Measurements from ENCODE around the gene NSDHL. TPM values are rescaled to one million over a fixed set of nuclear protein-coding genes. Genes with fewer than 3 reads are reported as not detected.
"Not testable (repeated sequence)": the region's sequence is repeated elsewhere in the genome, so short reads cannot be mapped to it uniquely, and the experiment has no call there.

NSDHL gene
- total RNA-seq, 2 experiments from 2014 or later: 20.0 to 20.6 TPM

DNA sequence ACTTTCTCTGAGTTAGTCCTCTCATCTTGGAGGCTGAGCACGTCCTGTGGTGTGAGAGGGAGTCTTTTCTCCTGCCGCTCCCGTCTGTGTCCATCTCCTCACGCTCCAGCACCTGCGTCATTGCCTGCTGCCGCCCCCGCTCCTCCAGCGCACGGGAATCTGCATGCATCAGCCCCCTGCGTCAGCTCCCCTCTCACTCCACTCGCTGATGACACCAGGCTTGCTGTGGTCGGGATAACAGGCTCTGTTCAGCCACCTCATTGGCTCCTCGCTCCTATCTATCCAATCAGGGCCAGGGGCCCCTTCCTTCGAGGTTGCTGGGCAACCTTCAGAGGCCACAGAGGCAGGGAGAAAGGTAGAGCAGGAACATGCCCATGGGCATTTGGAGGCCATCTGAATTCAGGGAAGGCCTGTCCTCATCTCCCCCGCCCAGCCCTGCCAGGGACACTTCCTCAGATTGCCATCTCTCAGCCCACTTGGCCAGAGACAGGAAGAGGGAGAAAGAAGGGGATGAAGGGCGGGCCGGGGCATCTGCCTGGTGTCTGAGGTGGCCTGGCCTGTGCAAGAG lies 76.3 kb downstream of the NSDHL start:
- H3K27me3 Mint-ChIP-seq: peaks cover 1% of the 10 kb centered on the region
- no peaks in the 10 kb centered on the region for H3K9me3 Mint-ChIP-seq (ENCODE audit: low read depth)
- DNase-seq: no peak
- ChIA-PET CTCF (no interaction called here), POLR2A (no interaction called here)
- no peak overlapping the region for H3K27ac Mint-ChIP-seq
- no peaks in the 10 kb centered on the region for H3K4me1 Mint-ChIP-seq
- no peaks in the 10 kb centered on the region for H3K36me3 Mint-ChIP-seq (ENCODE audit: low read depth)
- intact Hi-C loops (cut with DNase I, micrococcal nuclease): no loop called here
- no peak overlapping the region for H3K4me3 Mint-ChIP-seq
- ATAC-seq: no peak

DNA sequence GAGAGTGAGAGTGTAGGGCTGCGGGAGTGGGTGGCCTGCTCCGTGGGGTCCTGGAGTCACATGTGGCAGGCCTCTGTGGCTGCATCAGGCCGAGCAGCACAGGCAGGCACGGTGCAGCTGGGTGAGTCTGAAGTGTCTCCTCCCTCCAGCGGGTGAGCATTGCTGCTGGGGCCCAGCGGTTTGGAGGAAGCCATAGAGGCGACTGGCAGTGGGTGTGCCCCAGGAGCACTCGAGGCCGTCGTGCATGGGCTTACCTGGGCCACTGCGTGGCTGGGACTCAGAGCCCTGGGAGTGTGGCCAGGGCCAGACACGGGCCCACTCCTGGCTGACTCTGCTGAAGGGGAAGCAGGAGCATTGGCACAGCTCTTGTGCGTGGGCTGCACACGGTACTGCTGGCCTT lies 77.6 kb downstream of the NSDHL start:
- H3K4me1 Mint-ChIP-seq: no peaks in the 10 kb centered on the region
- DNase-seq (no peak), ATAC-seq (no peak)
- no peak overlapping the region for H3K27ac Mint-ChIP-seq
- ChIA-PET CTCF (no interaction called here), POLR2A (no interaction called here)
- H3K27me3 Mint-ChIP-seq: no peaks in the 10 kb centered on the region
- no peaks in the 10 kb centered on the region for H3K9me3 Mint-ChIP-seq (ENCODE audit: low read depth)
- no peak overlapping the region for H3K4me3 Mint-ChIP-seq
- intact Hi-C loops (cut with DNase I, micrococcal nuclease): no loop called here
- H3K36me3 Mint-ChIP-seq (ENCODE audit: low read depth): no peaks in the 10 kb centered on the region

DNA sequence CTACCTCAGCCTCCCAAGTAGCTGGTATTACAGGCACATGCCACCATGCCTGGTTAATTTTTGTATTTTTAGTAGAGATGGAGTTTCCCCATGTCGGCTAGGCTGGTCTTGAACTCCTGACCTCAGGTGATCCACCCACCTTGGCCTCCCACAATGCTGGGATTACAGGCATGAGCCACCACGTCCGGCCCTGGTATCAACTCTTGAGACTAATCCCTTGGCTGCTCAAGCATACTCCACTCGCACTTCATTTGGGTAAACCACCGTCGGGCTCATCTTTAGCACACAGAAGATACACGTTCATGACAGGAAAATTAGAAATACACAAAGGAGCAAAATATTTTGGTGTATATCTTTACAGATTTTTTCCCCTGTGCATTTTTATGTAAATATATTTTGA lies 79.2 kb downstream of the NSDHL start:
- POLR2A ChIA-PET; H3K9me3 Mint-ChIP-seq (ENCODE audit: low read depth); H3K4me1 Mint-ChIP-seq; H3K36me3 Mint-ChIP-seq (ENCODE audit: low read depth); intact Hi-C loops (cut with DNase I, micrococcal nuclease); CTCF ChIA-PET; H3K27ac Mint-ChIP-seq; DNase-seq; H3K27me3 Mint-ChIP-seq; ATAC-seq; H3K4me3 Mint-ChIP-seq: not testable (repeated sequence)

DNA sequence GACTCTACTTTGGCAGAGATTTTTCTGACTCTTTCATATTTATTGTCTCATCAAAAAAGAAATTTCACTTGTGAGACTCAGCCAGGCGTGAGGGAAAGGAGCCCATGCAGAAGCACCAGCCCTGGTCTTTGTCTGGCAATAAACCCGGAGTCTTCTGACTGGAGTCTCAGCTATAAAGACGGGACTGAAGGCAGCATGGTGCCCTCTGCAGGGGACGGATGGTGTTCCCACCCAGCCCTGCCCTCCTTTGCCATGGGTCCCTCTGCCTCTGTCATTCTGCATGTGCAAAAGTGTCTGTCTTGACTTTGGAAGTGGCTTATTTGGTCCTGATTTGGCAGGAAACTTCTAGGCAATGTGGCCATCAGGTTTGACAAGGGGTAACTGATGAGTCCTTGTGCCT lies 81.2 kb downstream of the NSDHL start:
- peak; percentile 16 for ATAC-seq
- H3K4me1 Mint-ChIP-seq: no peaks in the 10 kb centered on the region
- no peaks in the 10 kb centered on the region for H3K27me3 Mint-ChIP-seq

DNA sequence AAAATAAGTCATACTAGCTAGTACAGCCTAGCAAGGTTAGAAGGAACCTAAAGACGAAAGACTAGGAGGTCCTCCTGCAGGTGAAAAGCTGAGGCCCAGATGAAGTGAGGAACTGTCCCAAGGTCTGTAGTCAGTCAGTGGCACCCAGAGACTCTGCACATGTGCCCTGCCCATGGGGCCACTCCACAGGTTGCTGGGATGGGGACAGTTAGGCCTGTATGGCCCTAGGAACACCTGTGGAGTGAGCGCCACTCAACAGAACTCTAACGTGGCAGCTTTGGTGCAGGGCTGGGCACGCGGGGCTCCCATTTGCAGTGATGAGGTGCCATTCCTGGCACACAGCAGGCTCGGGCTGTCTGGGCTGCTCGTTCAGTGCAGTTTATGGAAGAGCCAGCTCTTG lies 81.8 kb downstream of the NSDHL start:
- Mint-ChIP-seq H3K4me1 (no peaks in the 10 kb centered on the region), H3K27me3 (no peaks in the 10 kb centered on the region), H3K4me3 (no peak overlapping the region), H3K36me3 (ENCODE audit: low read depth) (no peaks in the 10 kb centered on the region), H3K9me3 (ENCODE audit: low read depth) (no peaks in the 10 kb centered on the region), H3K27ac (no peak overlapping the region)
- no peak for ATAC-seq
- CTCF ChIA-PET: interaction anchor here (0.5 to 0.7 kb wide), 2 partner anchors 11 to 22 kb away, joined by 3 read pairs; no protein-coding TSS in a partner anchor
- intact Hi-C loops (cut with DNase I, micrococcal nuclease): no loop called here
- POLR2A ChIA-PET: no interaction called here
- no peak for DNase-seq

More for the DNA sequence above, 81.2 kb downstream of the NSDHL start:
- H3K36me3 Mint-ChIP-seq (ENCODE audit: low read depth): no peaks in the 10 kb centered on the region
- no peak overlapping the region for H3K27ac Mint-ChIP-seq
- no peaks in the 10 kb centered on the region for H3K9me3 Mint-ChIP-seq (ENCODE audit: low read depth)
- intact Hi-C loops (cut with DNase I, micrococcal nuclease): no loop called here
- H3K4me3 Mint-ChIP-seq: no peak overlapping the region
- POLR2A ChIA-PET: no interaction called here
- CTCF ChIA-PET: interaction anchor here (0.7 kb wide), 1 partner anchor 21 kb away, joined by 3 read pairs; no protein-coding TSS in a partner anchor
- peak; percentile 29 for DNase-seq

DNA sequence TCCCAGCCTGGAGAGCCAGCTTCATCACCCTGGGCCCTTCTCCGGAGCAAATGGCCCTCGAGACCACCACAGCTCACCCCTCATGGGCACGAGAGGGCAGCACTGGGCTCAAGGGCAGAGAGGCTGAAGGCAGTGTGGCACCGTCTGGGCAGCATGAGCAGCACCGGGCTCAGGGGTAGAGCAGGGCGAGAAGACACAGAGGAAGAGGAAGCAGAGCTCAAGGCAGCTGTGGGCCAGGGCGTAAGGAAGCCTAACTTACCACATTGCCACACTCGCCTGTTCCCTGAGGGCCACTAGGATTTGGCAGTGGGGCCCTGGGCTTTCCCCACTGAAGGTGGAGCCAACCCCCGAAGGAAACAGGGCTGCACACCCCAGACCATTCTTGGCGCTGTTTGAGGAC lies 82.5 kb downstream of the NSDHL start:
- ATAC-seq: no peak
- DNase-seq: no peak
- Mint-ChIP-seq H3K27ac (no peak overlapping the region), H3K27me3 (no peaks in the 10 kb centered on the region), H3K4me1 (no peaks in the 10 kb centered on the region), H3K36me3 (ENCODE audit: low read depth) (no peaks in the 10 kb centered on the region), H3K4me3 (no peak overlapping the region), H3K9me3 (ENCODE audit: low read depth) (no peaks in the 10 kb centered on the region)
- CTCF ChIA-PET: interaction anchor here (0.7 to 0.8 kb wide), 2 partner anchors 14 to 81 kb away, joined by 3 read pairs; no protein-coding TSS in a partner anchor
- intact Hi-C loops (cut with DNase I, micrococcal nuclease): no loop called here
- POLR2A ChIA-PET: no interaction called here

DNA sequence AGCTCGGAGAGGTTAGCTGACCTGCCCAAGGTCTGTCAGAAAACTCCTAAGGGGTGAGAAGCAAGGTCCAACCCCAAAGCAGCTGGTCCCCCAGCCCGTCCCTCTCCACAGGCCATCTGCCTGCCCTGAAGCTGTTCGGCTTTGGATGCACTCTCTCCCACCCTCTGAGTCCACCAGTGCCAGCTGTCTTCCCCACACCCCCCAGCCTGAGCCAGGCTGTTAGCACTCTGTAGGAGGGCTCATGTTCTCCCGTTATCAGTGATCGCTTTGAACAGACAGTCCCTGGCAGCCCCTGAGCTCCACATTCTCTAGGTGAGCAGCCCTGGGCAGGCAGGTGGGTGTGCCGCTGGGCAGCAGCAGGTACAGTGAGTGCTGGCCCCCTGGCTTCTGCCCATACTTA lies 83.0 kb downstream of the NSDHL start:
- H3K4me1 Mint-ChIP-seq: no peaks in the 10 kb centered on the region
- H3K27ac Mint-ChIP-seq: no peak overlapping the region
- CTCF ChIA-PET: interaction anchor here (0.7 kb wide), 1 partner anchor 82 kb away, joined by 3 read pairs; no protein-coding TSS in a partner anchor
- no peak for ATAC-seq
- intact Hi-C loops (cut with DNase I, micrococcal nuclease): no loop called here
- no peaks in the 10 kb centered on the region for H3K27me3 Mint-ChIP-seq
- no peak for DNase-seq
- no peaks in the 10 kb centered on the region for H3K36me3 Mint-ChIP-seq (ENCODE audit: low read depth)
- POLR2A ChIA-PET: no interaction called here
- no peak overlapping the region for H3K4me3 Mint-ChIP-seq
- no peaks in the 10 kb centered on the region for H3K9me3 Mint-ChIP-seq (ENCODE audit: low read depth)

DNA sequence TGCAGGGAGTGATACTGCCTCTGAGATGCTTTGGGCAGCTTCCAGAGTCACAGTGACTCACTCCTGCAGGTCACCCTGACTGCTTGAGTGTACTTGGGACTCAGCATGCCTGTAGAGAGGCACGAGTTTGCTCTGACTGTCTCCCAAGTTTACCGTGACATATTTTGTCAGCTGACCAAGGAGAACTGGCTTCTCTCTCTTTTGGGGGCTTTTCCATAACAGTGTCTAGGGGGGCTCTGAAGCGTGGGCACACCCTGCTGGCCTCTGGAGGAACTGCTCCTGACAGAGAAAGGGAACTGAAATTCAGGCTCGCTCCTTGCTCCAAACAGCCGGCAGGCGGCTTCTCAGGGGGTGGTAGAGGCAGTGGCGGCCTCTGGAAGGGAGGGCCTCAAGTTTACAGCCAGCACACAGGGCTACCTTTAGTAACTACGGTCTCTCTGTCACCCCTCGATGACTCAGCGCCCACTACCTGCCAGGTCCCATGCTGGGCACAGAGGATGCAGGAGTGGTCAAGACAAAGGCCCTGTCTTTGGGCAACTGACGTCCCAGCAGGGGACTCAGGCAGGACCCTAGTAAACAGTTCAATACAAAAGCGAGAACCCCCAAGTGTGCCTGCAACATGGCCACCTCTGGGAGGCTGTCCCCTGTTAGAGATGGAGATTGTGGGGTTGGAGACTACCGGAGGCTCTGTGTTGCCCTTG lies 84.8 kb downstream of the NSDHL start:
- CTCF ChIA-PET: no interaction called here
- POLR2A ChIA-PET: no interaction called here
- Mint-ChIP-seq H3K4me1 (no peaks in the 10 kb centered on the region), H3K36me3 (ENCODE audit: low read depth) (no peaks in the 10 kb centered on the region), H3K4me3 (no peak overlapping the region), H3K27me3 (no peaks in the 10 kb centered on the region), H3K9me3 (ENCODE audit: low read depth) (no peaks in the 10 kb centered on the region), H3K27ac (no peak overlapping the region)
- intact Hi-C loops (cut with DNase I, micrococcal nuclease): no loop called here
- ATAC-seq (peak; percentile 49), DNase-seq (peak; percentile 26)

DNA sequence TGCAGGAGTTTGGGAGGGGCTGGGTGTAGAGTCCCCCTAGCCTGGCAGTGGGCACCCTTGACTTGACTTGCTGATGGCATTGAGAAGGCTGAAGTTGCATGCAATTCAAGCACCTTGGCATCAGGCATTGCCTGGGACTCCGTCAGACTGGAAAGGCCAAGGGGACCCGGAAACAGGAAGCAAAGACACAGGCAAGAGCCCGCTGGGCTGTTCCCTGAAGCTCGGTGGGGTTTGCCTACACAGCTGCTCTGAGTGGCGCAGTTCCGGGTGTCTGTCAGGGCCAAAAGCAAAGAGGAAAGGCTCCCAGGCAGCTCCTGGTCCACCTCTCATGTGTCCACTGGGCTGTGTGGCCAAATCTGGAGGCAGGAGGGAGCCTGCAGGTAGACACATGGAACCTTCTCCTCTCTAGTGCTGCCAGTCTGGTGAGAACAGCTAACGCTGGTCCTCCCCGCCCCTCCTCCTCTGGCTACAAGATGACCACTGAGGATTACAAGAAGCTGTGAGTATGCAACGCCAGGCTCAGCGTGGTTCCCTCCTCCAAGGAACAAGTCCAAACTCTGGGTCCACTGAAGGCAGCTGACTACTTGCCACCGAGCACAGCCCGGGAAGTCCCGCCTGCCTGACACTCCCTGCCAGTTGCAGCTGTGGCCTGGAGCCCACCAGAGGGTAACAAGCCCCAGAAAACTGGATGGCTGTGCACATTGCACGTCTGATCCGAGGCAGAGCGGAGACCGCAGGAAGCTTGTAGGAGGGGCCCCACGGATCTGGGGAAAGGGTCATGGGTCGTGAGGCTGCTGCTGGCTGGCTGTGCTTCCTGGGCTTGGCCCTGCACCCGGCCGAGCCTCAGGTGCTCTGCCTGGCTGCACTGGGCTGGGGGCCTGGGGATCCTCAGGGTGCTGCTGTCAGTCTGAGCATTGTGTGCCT lies 87.1 kb downstream of the NSDHL start:
- DNase-seq (no peak), ATAC-seq (no peak)
- ChIA-PET POLR2A (no interaction called here), CTCF (no interaction called here)
- H3K27me3 Mint-ChIP-seq: no peaks in the 10 kb centered on the region
- H3K4me3 Mint-ChIP-seq: no peak overlapping the region
- no peaks in the 10 kb centered on the region for H3K36me3 Mint-ChIP-seq (ENCODE audit: low read depth)
- no peak overlapping the region for H3K27ac Mint-ChIP-seq
- no peaks in the 10 kb centered on the region for H3K4me1 Mint-ChIP-seq
- H3K9me3 Mint-ChIP-seq (ENCODE audit: low read depth): no peaks in the 10 kb centered on the region
- intact Hi-C loops (cut with DNase I, micrococcal nuclease): no loop called here

DNA sequence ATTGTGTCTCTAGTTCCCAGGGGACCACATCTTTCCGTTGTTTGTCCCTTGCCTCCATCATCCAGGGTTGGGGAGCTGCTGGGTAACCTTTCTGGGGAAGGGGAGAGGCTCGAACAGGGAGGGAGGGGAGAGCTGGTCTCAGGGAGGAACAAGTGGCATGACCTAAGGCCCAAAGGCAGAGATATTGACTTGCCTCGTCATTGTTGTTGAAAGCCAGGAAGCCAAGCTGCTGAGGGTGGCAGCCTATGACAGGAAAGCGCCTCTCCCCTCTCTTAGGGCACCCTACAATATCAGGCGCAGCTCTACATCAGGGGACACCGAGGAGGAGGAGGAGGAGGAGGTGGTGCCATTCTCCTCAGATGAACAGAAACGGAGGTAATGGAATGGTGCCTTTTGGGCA lies 87.8 kb downstream of the NSDHL start:
- Mint-ChIP-seq H3K4me1 (no peaks in the 10 kb centered on the region), H3K9me3 (ENCODE audit: low read depth) (no peaks in the 10 kb centered on the region), H3K27ac (no peak overlapping the region), H3K4me3 (no peak overlapping the region), H3K27me3 (no peaks in the 10 kb centered on the region), H3K36me3 (ENCODE audit: low read depth) (no peaks in the 10 kb centered on the region)
- intact Hi-C loops (cut with DNase I, micrococcal nuclease): no loop called here
- ATAC-seq: no peak
- no peak for DNase-seq
- ChIA-PET CTCF (no interaction called here), POLR2A (no interaction called here)

Measured in activated CD4-positive, alpha-beta T cell treated with anti-CD3 and anti-CD28 coated beads for 36 hours (primary cell).